ENCODE results near the gene NHSL1.

DNA sequence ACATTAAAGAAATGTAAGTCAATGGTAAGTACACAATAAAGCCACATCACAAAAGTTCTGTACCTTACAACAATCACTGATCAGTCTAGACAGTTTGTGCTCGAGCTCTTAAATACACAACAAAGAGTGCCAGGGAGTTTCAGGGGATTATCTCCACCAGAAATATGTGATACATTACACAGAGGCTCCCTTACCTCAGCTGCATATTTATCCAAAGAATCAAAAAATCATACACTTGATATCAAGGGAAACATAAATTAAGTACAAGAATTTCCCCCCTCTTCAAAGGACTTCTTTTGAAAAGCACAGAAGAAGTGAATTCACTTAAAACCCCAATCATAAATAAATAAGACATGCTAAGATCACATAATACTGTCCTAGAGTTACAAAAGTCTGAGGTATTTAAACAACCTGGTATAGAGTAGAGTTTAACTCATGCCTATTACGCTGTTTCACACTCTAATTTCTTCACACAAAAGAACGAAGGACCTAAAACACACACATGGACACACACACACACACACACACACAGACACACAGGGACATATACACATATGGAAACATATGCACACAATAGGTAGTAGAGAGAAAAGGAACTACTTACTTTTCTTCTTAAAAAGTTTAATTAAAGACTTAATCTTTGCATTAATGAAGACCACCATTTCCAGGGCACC lies 528 bp downstream of the NHSL1 start:
- TF ChIP-seq POLR2AphosphoS5 (IDR thresholded peaks at IDR 0.05; ENCODE audit: insufficient read depth, low read depth, low read length) (no peak), EZH2 (IDR thresholded peaks at IDR 0.05; ENCODE audit: borderline replicate concordance, low read depth, low read length, severe bottlenecking) (no peak), POLR2A (IDR thresholded peaks at IDR 0.05; ENCODE audit: low read depth, low read length) (no peak)
- TF ChIP-seq, protein P1, sequence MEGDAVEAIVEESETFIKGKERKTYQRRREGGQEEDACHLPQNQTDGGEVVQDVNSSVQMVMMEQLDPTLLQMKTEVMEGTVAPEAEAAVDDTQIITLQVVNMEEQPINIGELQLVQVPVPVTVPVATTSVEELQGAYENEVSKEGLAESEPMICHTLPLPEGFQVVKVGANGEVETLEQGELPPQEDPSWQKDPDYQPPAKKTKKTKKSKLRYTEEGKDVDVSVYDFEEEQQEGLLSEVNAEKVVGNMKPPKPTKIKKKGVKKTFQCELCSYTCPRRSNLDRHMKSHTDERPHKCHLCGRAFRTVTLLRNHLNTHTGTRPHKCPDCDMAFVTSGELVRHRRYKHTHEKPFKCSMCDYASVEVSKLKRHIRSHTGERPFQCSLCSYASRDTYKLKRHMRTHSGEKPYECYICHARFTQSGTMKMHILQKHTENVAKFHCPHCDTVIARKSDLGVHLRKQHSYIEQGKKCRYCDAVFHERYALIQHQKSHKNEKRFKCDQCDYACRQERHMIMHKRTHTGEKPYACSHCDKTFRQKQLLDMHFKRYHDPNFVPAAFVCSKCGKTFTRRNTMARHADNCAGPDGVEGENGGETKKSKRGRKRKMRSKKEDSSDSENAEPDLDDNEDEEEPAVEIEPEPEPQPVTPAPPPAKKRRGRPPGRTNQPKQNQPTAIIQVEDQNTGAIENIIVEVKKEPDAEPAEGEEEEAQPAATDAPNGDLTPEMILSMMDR (IDR thresholded peaks at IDR 0.05; ENCODE audit: extremely low read depth in 1 of 2, insufficient read depth in 1 of 2, low read depth in 1 of 2, low read length in 2 of 2) = no peak

Measured in endothelial cell of umbilical vein (primary cell).